Breast epithelium (tissue), 4 donors: ENCODE measurements around the gene KCNG2. TPM values are rescaled to one million over a fixed set of nuclear protein-coding genes. Genes with fewer than 3 reads are reported as not detected.
A peak's percentile ranks its signal among the peaks of the same experiment; 100 is the strongest.

Experiments used
- DNase-seq, 2 donors: peaks; one replicate each; pipeline ENCODE4 v3.0.0-alpha.2; 2019; ENCODE audit warnings: low spot score in 2 of 2
- H3K27ac ChIP-seq, 2 donors: fragments of 200-600 bp; sonication (generic) in 1 of 2; one replicate each; pipeline ENCODE4 v1.5.1; 2016 to 2019; ENCODE audit warnings: mild to moderate bottlenecking in 1 of 2
- H3K27me3 ChIP-seq, 2 donors: fragments of 200-600 bp; sonication (generic) in 1 of 2; one replicate each; pipeline versions ENCODE4 v1.5.1 to v1.6.0; 2017 to 2019; ENCODE audit warnings: control low read depth in 1 of 2, mild to moderate bottlenecking in 1 of 2
- H3K36me3 ChIP-seq: fragments of 200-600 bp; one replicate; pipeline ENCODE4 v1.5.1; 2019
- H3K4me1 ChIP-seq, 2 donors: fragments of 200-600 bp; sonication (generic); one replicate each; pipeline ENCODE4 v1.5.1; 2016 to 2019; ENCODE audit warnings: control low read depth in 1 of 2
- H3K4me3 ChIP-seq, 3 donors: fragments of 200-600 bp; sonication (generic); 1 replicate in 2 of 3; 2 replicates in 1 of 3; pipeline ENCODE4 v1.5.1; 2016 to 2019; ENCODE audit warnings: mild to moderate bottlenecking in 3 of 3, moderate library complexity in 2 of 3
- H3K9me3 ChIP-seq, 2 donors: fragments of 200-600 bp; sonication (generic) in 1 of 2; one replicate each; pipeline ENCODE4 v1.5.1; 2016 to 2019; ENCODE audit warnings: control low read depth in 1 of 2
- CTCF ChIP-seq, 3 donors: fragments of 450-650 bp; IDR thresholded peaks; one replicate each; pipeline ENCODE4 v1.5.1; 2016 to 2017; ENCODE audit warnings: antibody characterized with exemption in 3 of 3, mild to moderate bottlenecking in 3 of 3, moderate library complexity in 3 of 3
- POLR2A ChIP-seq: fragments of 450-650 bp; IDR thresholded peaks from one replicate; pipeline ENCODE4 v1.6.1; 2016; ENCODE audit warnings: antibody characterized with exemption, mild to moderate bottlenecking, moderate library complexity
- POLR2AphosphoS5 ChIP-seq, 3 donors: sonication (generic); formaldehyde crosslinking; IDR thresholded peaks; one replicate each; pipeline ENCODE4 v1.6.1; 2017; ENCODE audit warnings: antibody characterized with exemption in 3 of 3
- intact Hi-C: fragments of 100-400 bp; cut with DNase I; formaldehyde crosslinking; loops from one replicate; pipeline ENCODE4 v1.15.1; 2023; ENCODE audit warnings: low total_unique reads
- total RNA-seq, 3 donors: library from RNA; depleted of rRNA; stranded (reverse); fragments of >200 nt; gene quantifications; one replicate each; pipeline ENCODE4 v1.1.0, GENCODE V29; 2016

The KCNG2 gene
- total RNA-seq, 3 donors from 2014 or later = 0.32 to 1.6 (median 0.66) TPM

- no peak for DNase-seq
- H3K27me3 ChIP-seq = peaks cover 0 to 61% of the 10 kb centered on the region in 2 donors
- H3K4me1 ChIP-seq = no peaks in the 10 kb centered on the region
- peaks cover 0 to under 1% of the 10 kb centered on the region in 2 donors for H3K9me3 ChIP-seq
- TF ChIP-seq CTCF (IDR thresholded peaks at IDR 0.05) (no peak), POLR2AphosphoS5 (IDR thresholded peaks at IDR 0.05) (no peak), POLR2A (no peak)
- intact Hi-C loops = no loop called here
- no peak overlapping the region for H3K27ac ChIP-seq
- no peak overlapping the region for H3K4me3 ChIP-seq
- no peaks in the 10 kb centered on the region for H3K36me3 ChIP-seq
Observed at GRCh38 chr18:79775441-79776221, 22.1 kb upstream of the KCNG2 start.

DNA sequence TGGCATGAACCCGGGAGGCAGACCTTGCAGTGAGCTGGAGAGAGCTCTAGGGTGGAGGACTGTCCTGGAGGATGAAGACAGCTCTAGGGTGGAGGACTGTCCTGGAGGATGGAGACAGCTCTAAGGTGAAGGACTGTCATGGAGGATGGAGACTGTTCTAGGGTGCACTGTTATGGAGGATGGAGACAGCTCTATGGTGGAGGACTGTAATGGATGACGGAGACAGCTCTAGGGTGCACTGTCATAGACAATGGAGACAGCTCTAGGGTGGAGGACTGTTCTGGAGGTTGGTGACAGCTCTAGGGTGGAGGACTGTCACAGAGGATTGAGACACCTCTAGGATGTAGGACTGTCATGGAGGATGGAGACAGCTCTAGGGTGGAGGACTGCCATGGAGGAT lies 21.1 kb upstream of the KCNG2 start:
- H3K4me3 ChIP-seq = no peak overlapping the region
- no peak overlapping the region for H3K27ac ChIP-seq
- H3K36me3 ChIP-seq = no peaks in the 10 kb centered on the region
- no peaks in the 10 kb centered on the region for H3K9me3 ChIP-seq
- no peaks in the 10 kb centered on the region for H3K4me1 ChIP-seq
- intact Hi-C loops = no loop called here
- no peak for TF ChIP-seq POLR2A
- no peak for TF ChIP-seq CTCF (IDR thresholded peaks at IDR 0.05)
- no peak for TF ChIP-seq POLR2AphosphoS5 (IDR thresholded peaks at IDR 0.05)
- H3K27me3 ChIP-seq = peaks cover 0 to 62% of the 10 kb centered on the region in 2 donors
- no peak for DNase-seq

- intact Hi-C loops = no loop called here
- H3K36me3 ChIP-seq = no peaks in the 10 kb centered on the region
- no peak overlapping the region for H3K4me3 ChIP-seq
- no peaks in the 10 kb centered on the region for H3K9me3 ChIP-seq
- DNase-seq = peak in 1 of 2 donors; percentile 40
- TF ChIP-seq POLR2A = no peak
- no peak for TF ChIP-seq CTCF (IDR thresholded peaks at IDR 0.05)
- no peak for TF ChIP-seq POLR2AphosphoS5 (IDR thresholded peaks at IDR 0.05)
- no peaks in the 10 kb centered on the region for H3K4me1 ChIP-seq
- H3K27me3 ChIP-seq = peaks cover 0 to 46% of the 10 kb centered on the region in 2 donors
- H3K27ac ChIP-seq = no peak overlapping the region
Observed at GRCh38 chr18:79778291-79778791, 19.4 kb upstream of the KCNG2 start.

GRCh38 chr18:79779021-79779699 lies 18.6 kb upstream of the KCNG2 start:
- Histone ChIP-seq H3K27ac (no peak overlapping the region), H3K4me3 (no peak overlapping the region), H3K4me1 (no peaks in the 10 kb centered on the region), H3K27me3 (peaks cover 0 to 47% of the 10 kb centered on the region in 2 donors), H3K9me3 (no peaks in the 10 kb centered on the region), H3K36me3 (no peaks in the 10 kb centered on the region)
- DNase-seq = peak in 1 of 2 donors; percentile 38
- TF ChIP-seq POLR2A (no peak), POLR2AphosphoS5 (IDR thresholded peaks at IDR 0.05) (no peak), CTCF (IDR thresholded peaks at IDR 0.05) (no peak)
- intact Hi-C loops = no loop called here

DNA sequence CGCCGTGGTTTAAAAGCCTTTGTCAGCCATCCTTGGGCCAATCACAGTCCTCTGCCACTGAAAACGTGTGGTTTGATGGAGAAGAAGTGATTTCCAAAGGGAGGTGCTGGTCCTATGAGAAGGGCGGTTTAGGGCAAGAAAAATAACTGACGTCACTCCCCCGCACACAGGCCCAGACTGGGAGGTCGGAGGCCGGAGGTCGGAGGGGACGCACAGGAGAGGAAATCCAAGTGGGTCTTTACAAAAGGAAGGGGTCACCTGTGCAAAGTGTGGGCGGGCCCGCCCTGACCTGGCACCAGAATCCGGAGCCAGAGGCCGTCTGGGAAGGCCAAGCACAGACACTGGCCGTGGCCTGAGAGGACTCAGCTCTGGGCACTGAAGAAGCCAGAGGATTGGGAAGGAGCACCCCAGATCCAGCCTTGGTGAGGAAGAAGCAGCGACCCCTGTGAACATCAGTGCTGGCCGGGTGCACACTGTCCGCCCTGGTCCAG lies 18.0 kb upstream of the KCNG2 start:
- H3K9me3 ChIP-seq = no peaks in the 10 kb centered on the region
- H3K4me1 ChIP-seq = no peaks in the 10 kb centered on the region
- TF ChIP-seq POLR2A = no peak
- no peak for TF ChIP-seq POLR2AphosphoS5 (IDR thresholded peaks at IDR 0.05)
- TF ChIP-seq CTCF (IDR thresholded peaks at IDR 0.05) = no peak
- H3K36me3 ChIP-seq = no peaks in the 10 kb centered on the region
- no peak overlapping the region for H3K27ac ChIP-seq
- no peak for DNase-seq
- intact Hi-C loops = no loop called here
- H3K27me3 ChIP-seq = peaks cover 0 to 45% of the 10 kb centered on the region in 2 donors
- no peak overlapping the region for H3K4me3 ChIP-seq
